Right forelimb (tissue), 1 donor: ENCODE measurements around the gene PRG3.
"Not testable (repeated sequence)": the region's sequence is repeated elsewhere in the genome, so short reads cannot be mapped to it uniquely, and the experiment has no call there.

Experiments
- DNase-seq: peaks from one replicate; pipeline ENCODE4 v3.0.0-alpha.2; 2018

PRG3 gene

GRCh38 chr11:57387289-57388030 is 6.5 kb upstream of the PRG3 start:
- no peak for DNase-seq

GRCh38 chr11:57386178-57386940 is 5.4 kb upstream of the PRG3 start:
- no peak for DNase-seq

- DNase-seq: no peak
Observed at GRCh38 chr11:57379732-57380131, 1.2 kb downstream of the PRG3 start.

- no peak for DNase-seq
Observed at GRCh38 chr11:57378186-57378585, 2.8 kb downstream of the PRG3 start.

GRCh38 chr11:57377107-57377506 is 3.8 kb downstream of the PRG3 start:
- DNase-seq: no peak

GRCh38 chr11:57376095-57377090 is 4.6 kb downstream of the PRG3 start:
- DNase-seq: no peak

- DNase-seq: no peak
Observed at GRCh38 chr11:57375490-57375889, 5.5 kb downstream of the PRG3 start.

- no peak for DNase-seq
Observed at GRCh38 chr11:57374966-57375365, 6.0 kb downstream of the PRG3 start.

GRCh38 chr11:57373146-57373545 is 7.8 kb downstream of the PRG3 start:
- DNase-seq: no peak

GRCh38 chr11:57370941-57371340 is 10.0 kb downstream of the PRG3 start:
- no peak for DNase-seq

GRCh38 chr11:57370251-57370650 is 10.7 kb downstream of the PRG3 start:
- DNase-seq: no peak

GRCh38 chr11:57368845-57369232 is 12.1 kb downstream of the PRG3 start:
- DNase-seq: no peak

GRCh38 chr11:57368106-57368844 is 12.7 kb downstream of the PRG3 start:
- no peak for DNase-seq

GRCh38 chr11:57364851-57365660 is 15.9 kb downstream of the PRG3 start:
- no peak for DNase-seq

- no peak for DNase-seq
Observed at GRCh38 chr11:57363131-57364080, 17.5 kb downstream of the PRG3 start.

- DNase-seq: no peak
Observed at GRCh38 chr11:57361926-57362325, 19.0 kb downstream of the PRG3 start.

GRCh38 chr11:57361420-57361819 is 19.5 kb downstream of the PRG3 start:
- DNase-seq: not testable (repeated sequence)

GRCh38 chr11:57360991-57361390 is 20.0 kb downstream of the PRG3 start:
- DNase-seq: no peak

- no peak for DNase-seq
Observed at GRCh38 chr11:57359896-57360690, 20.9 kb downstream of the PRG3 start.
